Eye (tissue), 1 donor: ENCODE data around the gene ANO7.
"Not testable (repeated sequence)": the region's sequence is repeated elsewhere in the genome, so short reads cannot be mapped to it uniquely, and the experiment has no call there.

Experiments
- DNase-seq: peaks from one replicate; pipeline ENCODE4 v3.0.0-alpha.2; 2015

The ANO7 gene

GRCh38 chr2:241194811-241195210 lies 6.3 kb downstream of the ANO7 start:
- no peak for DNase-seq

- DNase-seq, result no peak
Observed at GRCh38 chr2:241195506-241196130, 7.1 kb downstream of the ANO7 start.

- DNase-seq, result not testable (repeated sequence)
Observed at GRCh38 chr2:241197246-241197645, 8.8 kb downstream of the ANO7 start.

GRCh38 chr2:241197947-241198346 lies 9.5 kb downstream of the ANO7 start:
- DNase-seq, result no peak

GRCh38 chr2:241198381-241199279 lies 10.2 kb downstream of the ANO7 start:
- DNase-seq, result no peak

GRCh38 chr2:241199286-241199685 lies 10.8 kb downstream of the ANO7 start:
- DNase-seq, result no peak

GRCh38 chr2:241199897-241200821 lies 11.7 kb downstream of the ANO7 start:
- no peak for DNase-seq

- no peak for DNase-seq
Observed at GRCh38 chr2:241200822-241201395, 12.4 kb downstream of the ANO7 start.

GRCh38 chr2:241201445-241202267 lies 13.2 kb downstream of the ANO7 start:
- DNase-seq, result no peak

GRCh38 chr2:241202268-241202585 lies 13.8 kb downstream of the ANO7 start:
- no peak for DNase-seq

- DNase-seq, result no peak
Observed at GRCh38 chr2:241202681-241203080, 14.2 kb downstream of the ANO7 start.

- DNase-seq, result no peak
Observed at GRCh38 chr2:241203218-241204009, 14.9 kb downstream of the ANO7 start.

- no peak for DNase-seq
Observed at GRCh38 chr2:241204010-241204384, 15.5 kb downstream of the ANO7 start.

- DNase-seq, result no peak
Observed at GRCh38 chr2:241204490-241204889, 16.0 kb downstream of the ANO7 start.

- no peak for DNase-seq
Observed at GRCh38 chr2:241205086-241205485, 16.6 kb downstream of the ANO7 start.

GRCh38 chr2:241207151-241207550 lies 18.7 kb downstream of the ANO7 start:
- no peak for DNase-seq

GRCh38 chr2:241207641-241208040 lies 19.2 kb downstream of the ANO7 start:
- no peak for DNase-seq

- no peak for DNase-seq
Observed at GRCh38 chr2:241208058-241208457, 19.6 kb downstream of the ANO7 start.

- no peak for DNase-seq
Observed at GRCh38 chr2:241209271-241209670, 20.8 kb downstream of the ANO7 start.

GRCh38 chr2:241211276-241211675 lies 22.8 kb downstream of the ANO7 start:
- no peak for DNase-seq

GRCh38 chr2:241213041-241213440 lies 24.6 kb downstream of the ANO7 start:
- no peak for DNase-seq
